HepG2 (cell line): ENCODE measurements around the gene CELA2B. TPM values are rescaled to one million over a fixed set of nuclear protein-coding genes. Genes with fewer than 3 reads are reported as not detected.
A peak's percentile ranks its signal among the peaks of the same experiment; 100 is the strongest.

Source experiments
- ARNT2 ChIP-seq: sonication (generic); formaldehyde crosslinking; IDR thresholded peaks from 2 replicates; pipeline ENCODE4 v1.8.0; 2022; ENCODE audit warnings: mild to moderate bottlenecking, low read depth, missing genetic modification reagents, moderate library complexity
- BCL3 ChIP-seq: sonication (generic); formaldehyde crosslinking; IDR thresholded peaks from 2 replicates; pipeline ENCODE4 v1.5.1; 2020; ENCODE audit warnings: mild to moderate bottlenecking, missing genetic modification reagents, moderate library complexity
- DRAP1 ChIP-seq: IDR thresholded peaks from 2 replicates; pipeline ENCODE4 v1.6.1; 2016; ENCODE audit warnings: missing genetic modification reagents, missing compliant biosample characterization
- GABPA ChIP-seq, 2 experiments: IDR thresholded peaks; 2 replicates each; pipeline ENCODE4 v1.6.1; 2011 to 2016; ENCODE audit warnings: low read depth in 2 of 2, low read length in 1 of 2, missing biosample characterization in 1 of 2, missing genetic modification characterization in 1 of 2
- IRX3 ChIP-seq: sonication (generic); formaldehyde crosslinking; IDR thresholded peaks from 2 replicates; pipeline ENCODE4 v1.8.1; 2023; ENCODE audit warnings: mild to moderate bottlenecking, low read depth, missing genetic modification reagents, borderline replicate concordance
- MED1 ChIP-seq: sonication (generic); formaldehyde crosslinking; IDR thresholded peaks from 2 replicates; pipeline ENCODE4 v1.4.0; 2020; ENCODE audit warnings: missing genetic modification reagents
- MEIS1 ChIP-seq: sonication (generic); formaldehyde crosslinking; IDR thresholded peaks from 2 replicates; pipeline ENCODE4 v1.9.0; 2021; ENCODE audit warnings: mild to moderate bottlenecking, missing genetic modification reagents, moderate library complexity, borderline replicate concordance
- MNT ChIP-seq: fragments of 450-650 bp; IDR thresholded peaks from 2 replicates; pipeline ENCODE4 v1.6.1; 2016
- NFIB ChIP-seq: sonication (generic); formaldehyde crosslinking; IDR thresholded peaks from 2 replicates; pipeline ENCODE4 v1.9.0; 2021; ENCODE audit warnings: missing genetic modification reagents, mild to moderate bottlenecking, borderline replicate concordance
- NR2F6 ChIP-seq, 2 experiments: IDR thresholded peaks; 2 replicates each; pipeline ENCODE4 v1.6.1; 2016; ENCODE audit warnings: antibody characterized with exemption in 1 of 2, mild to moderate bottlenecking in 1 of 2
- PHF8 ChIP-seq: sonication (generic); formaldehyde crosslinking; IDR thresholded peaks from 2 replicates; pipeline ENCODE4 v1.5.0; 2020; ENCODE audit warnings: missing genetic modification reagents
- SP4 ChIP-seq: sonication (generic); formaldehyde crosslinking; IDR thresholded peaks from 2 replicates; pipeline ENCODE4 v1.8.1; 2023; ENCODE audit warnings: mild to moderate bottlenecking, missing genetic modification reagents
- ZGPAT ChIP-seq: IDR thresholded peaks from 2 replicates; pipeline ENCODE4 v1.6.1; 2016; ENCODE audit warnings: mild to moderate bottlenecking
- ZNF138 ChIP-seq: sonication (generic); formaldehyde crosslinking; IDR thresholded peaks from 2 replicates; pipeline ENCODE4 v1.5.0; 2020; ENCODE audit warnings: mild to moderate bottlenecking, low read depth, missing genetic modification reagents
- polyA plus RNA-seq, 8 experiments: library from polyadenylated mRNA; depleted of rRNA in 3 of 8; stranded (reverse) in 7 of 8; unstranded in 1 of 8; fragments of >200 nt; fragmentation: Illumina TruSeq in 4 of 8; extraction: Trizol in 4 of 8; gene quantifications; 2 replicates each; pipeline versions ENCODE4 v1.2.1 to v1.2.3, GENCODE V29; 2011 to 2016; ENCODE audit warnings: low read depth in 4 of 8, missing spikeins in 1 of 8, mixed read lengths in 1 of 8; ENCODE audit not compliant: insufficient read depth in 1 of 8
- total RNA-seq, 5 experiments: library from RNA; depleted of rRNA; stranded (reverse); fragments of >200 nt; fragmentation: Illumina TruSeq; extraction: Trizol; gene quantifications; 2 replicates each; pipeline ENCODE4 v1.2.3, GENCODE V29; 2016; ENCODE audit warnings: low read depth in 1 of 5
- TF ChIP-seq, protein P1 (sequence below): sonication (generic); formaldehyde crosslinking; conservative IDR thresholded peaks from 2 replicates; pipeline ENCODE4 v1.4.0; 2020; ENCODE audit warnings: mild to moderate bottlenecking, missing genetic modification reagents, moderate library complexity
- TF ChIP-seq, protein P2 (sequence below): sonication (generic); formaldehyde crosslinking; IDR thresholded peaks from 2 replicates; pipeline ENCODE4 v1.8.1; 2022; ENCODE audit warnings: low read depth, mild to moderate bottlenecking, missing genetic modification reagents

CELA2B gene
- total and polyA plus RNA-seq, 2 of the 13 experiments (the other 11 are each of a cell fraction or from before 2014, with no cell fraction given): not detected

GRCh38 chr1:15524283-15525049 lies 48.6 kb downstream of the CELA2B start (continued):
- TF ChIP-seq NR2F6 (IDR thresholded peaks at IDR 0.05) (peak; percentile 36; the same call in 1 of the 2 replicates), NR2F6 (CRISPR knock-in tag; IDR thresholded peaks at IDR 0.05) (peak; percentile 37; the same call in 1 of the 2 replicates), BCL3 (no peak), ZNF138 (CRISPR knock-in tag) (no peak), PHF8 (peak; percentile 12; the same call in 1 of the 2 replicates), ZGPAT (CRISPR knock-in tag) (0 out of 2 replicates have a peak, but pooled peaks have one; percentile 8), MNT (no peak), ARNT2 (CRISPR knock-in tag) (peak; percentile 44; the same call in 1 of the 2 replicates), DRAP1 (CRISPR knock-in tag) (no peak), MED1 (CRISPR knock-in tag) (peak; percentile 8; the same call in 1 of the 2 replicates), SP4 (peak; percentile 79; the same call in 1 of the 2 replicates), GABPA (IDR thresholded peaks at IDR 0.05; ENCODE audit: low read depth, low read length) (0 out of 2 replicates have a peak, but pooled peaks have one; percentile 2), GABPA (CRISPR knock-in tag; IDR thresholded peaks at IDR 0.05; ENCODE audit: low read depth) (no peak), IRX3 (CRISPR knock-in tag) (no peak), NFIB (CRISPR knock-in tag) (no peak), MEIS1 (CRISPR knock-in tag) (0 out of 2 replicates have a peak, but pooled peaks have one; percentile 47)
- TF ChIP-seq, protein P1, sequence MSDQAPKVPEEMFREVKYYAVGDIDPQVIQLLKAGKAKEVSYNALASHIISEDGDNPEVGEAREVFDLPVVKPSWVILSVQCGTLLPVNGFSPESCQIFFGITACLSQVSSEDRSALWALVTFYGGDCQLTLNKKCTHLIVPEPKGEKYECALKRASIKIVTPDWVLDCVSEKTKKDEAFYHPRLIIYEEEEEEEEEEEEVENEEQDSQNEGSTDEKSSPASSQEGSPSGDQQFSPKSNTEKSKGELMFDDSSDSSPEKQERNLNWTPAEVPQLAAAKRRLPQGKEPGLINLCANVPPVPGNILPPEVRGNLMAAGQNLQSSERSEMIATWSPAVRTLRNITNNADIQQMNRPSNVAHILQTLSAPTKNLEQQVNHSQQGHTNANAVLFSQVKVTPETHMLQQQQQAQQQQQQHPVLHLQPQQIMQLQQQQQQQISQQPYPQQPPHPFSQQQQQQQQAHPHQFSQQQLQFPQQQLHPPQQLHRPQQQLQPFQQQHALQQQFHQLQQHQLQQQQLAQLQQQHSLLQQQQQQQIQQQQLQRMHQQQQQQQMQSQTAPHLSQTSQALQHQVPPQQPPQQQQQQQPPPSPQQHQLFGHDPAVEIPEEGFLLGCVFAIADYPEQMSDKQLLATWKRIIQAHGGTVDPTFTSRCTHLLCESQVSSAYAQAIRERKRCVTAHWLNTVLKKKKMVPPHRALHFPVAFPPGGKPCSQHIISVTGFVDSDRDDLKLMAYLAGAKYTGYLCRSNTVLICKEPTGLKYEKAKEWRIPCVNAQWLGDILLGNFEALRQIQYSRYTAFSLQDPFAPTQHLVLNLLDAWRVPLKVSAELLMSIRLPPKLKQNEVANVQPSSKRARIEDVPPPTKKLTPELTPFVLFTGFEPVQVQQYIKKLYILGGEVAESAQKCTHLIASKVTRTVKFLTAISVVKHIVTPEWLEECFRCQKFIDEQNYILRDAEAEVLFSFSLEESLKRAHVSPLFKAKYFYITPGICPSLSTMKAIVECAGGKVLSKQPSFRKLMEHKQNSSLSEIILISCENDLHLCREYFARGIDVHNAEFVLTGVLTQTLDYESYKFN (CRISPR knock-in tag): peak; percentile 42; the same call in 1 of the 2 replicates
- TF ChIP-seq, protein P2, sequence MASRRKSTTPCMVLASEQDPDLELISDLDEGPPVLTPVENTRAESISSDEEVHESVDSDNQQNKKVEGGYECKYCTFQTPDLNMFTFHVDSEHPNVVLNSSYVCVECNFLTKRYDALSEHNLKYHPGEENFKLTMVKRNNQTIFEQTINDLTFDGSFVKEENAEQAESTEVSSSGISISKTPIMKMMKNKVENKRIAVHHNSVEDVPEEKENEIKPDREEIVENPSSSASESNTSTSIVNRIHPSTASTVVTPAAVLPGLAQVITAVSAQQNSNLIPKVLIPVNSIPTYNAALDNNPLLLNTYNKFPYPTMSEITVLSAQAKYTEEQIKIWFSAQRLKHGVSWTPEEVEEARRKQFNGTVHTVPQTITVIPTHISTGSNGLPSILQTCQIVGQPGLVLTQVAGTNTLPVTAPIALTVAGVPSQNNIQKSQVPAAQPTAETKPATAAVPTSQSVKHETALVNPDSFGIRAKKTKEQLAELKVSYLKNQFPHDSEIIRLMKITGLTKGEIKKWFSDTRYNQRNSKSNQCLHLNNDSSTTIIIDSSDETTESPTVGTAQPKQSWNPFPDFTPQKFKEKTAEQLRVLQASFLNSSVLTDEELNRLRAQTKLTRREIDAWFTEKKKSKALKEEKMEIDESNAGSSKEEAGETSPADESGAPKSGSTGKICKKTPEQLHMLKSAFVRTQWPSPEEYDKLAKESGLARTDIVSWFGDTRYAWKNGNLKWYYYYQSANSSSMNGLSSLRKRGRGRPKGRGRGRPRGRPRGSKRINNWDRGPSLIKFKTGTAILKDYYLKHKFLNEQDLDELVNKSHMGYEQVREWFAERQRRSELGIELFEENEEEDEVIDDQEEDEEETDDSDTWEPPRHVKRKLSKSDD (CRISPR knock-in tag): no peak
